ENCODE results near the gene TSPYL1. TPM values are rescaled to one million over a fixed set of nuclear protein-coding genes. Genes with fewer than 3 reads are reported as not detected.
A peak's percentile ranks its signal among the peaks of the same experiment; 100 is the strongest.

TSPYL1 gene
- total RNA-seq, 1 donor from 2014 or later: 54.0 TPM

DNA sequence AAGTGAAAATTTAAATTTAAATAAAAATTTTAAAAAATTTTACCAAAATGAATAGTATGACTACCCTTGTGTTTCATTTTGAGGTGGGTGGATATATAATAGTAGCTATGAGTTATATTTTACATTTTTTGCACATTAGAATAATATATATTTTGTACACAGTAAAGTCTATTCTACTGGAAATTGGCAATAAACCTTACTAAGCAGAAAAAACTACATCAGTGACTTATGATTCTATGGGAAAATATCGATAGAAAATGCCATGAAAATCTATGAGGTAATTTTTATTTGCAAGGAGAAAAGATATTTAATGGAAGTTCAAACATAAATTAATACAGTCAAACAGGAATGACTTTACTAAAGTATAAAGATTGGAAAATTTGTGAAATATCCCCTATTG, 23.0 kb downstream of the TSPYL1 start:
- ATAC-seq: no peak

DNA sequence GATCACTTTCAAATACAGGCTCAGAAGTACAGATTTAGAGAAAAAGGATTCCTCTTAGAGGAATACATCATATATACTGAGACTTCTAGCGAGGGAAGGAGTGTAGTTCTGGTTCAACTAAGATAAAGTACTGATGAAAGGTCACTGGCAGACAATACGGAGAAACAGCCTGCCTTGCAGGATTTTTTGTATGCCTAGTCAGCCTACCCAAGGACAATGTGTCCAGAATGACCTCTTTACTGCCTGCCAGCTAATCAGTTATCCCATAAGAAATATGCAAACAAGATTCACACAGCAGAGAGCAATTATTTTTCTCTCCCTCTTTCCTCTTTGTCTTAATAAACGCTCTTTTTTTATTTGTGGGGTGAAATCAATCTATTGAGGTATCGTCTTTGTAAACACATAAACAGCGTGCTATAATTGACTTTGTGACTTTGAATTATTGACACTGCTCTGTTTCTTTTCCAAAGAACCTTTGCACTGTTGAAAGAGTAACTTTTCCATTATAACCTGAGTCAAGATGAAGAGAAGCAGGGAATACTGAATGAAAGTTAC, 24.4 kb downstream of the TSPYL1 start:
- ATAC-seq: peak; percentile 26

DNA sequence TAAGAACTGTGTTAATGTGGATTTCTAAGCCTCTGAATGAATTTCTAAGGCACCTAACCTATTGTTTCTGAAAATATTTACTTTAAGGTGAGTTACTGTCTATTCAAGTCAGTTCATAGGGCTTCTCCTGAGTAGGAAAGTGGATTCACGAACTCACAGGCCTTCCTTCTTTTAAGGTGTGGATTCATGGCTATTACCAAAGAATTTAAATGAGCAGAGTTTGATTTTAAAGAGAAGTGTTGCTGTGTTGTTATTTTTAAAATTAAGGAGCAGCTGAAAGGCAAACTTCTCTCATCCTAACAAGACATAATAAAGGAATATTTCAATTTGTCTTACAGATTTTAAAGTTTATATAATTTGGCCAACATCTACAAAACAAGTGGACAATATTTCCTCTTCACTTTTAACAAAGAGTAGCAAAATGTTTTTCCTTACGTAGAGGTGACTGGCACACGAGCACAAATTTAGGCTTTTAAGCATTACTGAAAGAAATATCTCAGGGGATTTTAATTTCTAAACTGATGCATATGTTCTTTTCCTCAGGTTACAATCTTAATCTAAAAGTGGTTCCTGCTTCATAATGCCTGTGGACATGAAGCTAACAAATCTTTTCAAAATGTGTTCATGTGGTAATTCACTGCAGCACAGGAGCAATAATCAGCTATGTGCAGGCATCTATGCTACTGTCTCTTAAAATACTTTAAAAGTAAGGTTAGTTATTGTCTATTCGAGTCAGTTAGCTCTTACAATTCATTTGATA, 25.3 kb downstream of the TSPYL1 start:
- no peak for ATAC-seq

DNA sequence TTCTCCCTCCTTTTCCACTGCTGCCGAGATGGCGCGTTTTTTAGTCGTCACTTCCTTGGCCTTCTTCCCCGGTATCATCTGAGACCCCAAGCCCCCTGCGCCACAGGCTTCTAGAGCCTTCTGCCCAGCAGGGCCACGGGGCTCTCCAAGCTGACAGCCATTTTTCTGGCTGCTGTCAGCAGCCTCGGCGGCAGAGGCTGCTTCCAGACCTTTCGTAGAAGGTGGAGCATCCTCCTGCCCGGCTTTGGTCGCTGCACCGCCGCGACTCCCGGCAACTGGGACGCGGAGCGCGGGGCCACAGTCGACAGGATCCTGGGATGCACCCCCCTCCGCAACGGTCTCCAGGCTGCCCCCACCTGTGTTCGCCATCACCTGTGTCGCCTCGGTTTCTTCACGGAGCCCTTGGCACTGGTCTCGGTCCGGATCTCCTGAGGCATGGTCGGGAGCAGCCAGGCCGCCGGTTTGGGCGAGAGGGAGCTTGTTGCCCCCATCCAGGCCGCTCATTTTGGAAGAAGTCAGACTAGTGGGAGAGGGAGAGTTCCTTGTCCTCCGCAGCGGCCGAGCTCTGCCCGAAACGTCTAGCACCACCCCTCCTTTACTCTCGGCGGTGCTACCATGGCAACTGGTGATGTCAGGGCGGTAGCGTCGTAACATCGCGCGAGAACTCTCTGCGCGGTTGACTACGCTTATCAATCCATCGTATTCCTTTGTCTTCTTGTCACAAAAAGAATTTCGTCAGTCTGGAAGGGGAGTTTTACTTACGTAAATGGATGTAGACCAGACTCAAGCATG, 26.0 kb downstream of the TSPYL1 start, which contains the start of gene TSPYL4:
Gene TSPYL4, minus strand, starts transcription at position 571 of the 792 bp plus-strand sequence. Its CDS starts 67 bp downstream, at position 504.
- ATAC-seq: peak; percentile 99

GRCh38 chr6:116253188-116253504, 26.6 kb downstream of the TSPYL1 start:
- ATAC-seq: no peak

- no peak for ATAC-seq
Measured at GRCh38 chr6:116251568-116252384, 28.0 kb downstream of the TSPYL1 start.

DNA sequence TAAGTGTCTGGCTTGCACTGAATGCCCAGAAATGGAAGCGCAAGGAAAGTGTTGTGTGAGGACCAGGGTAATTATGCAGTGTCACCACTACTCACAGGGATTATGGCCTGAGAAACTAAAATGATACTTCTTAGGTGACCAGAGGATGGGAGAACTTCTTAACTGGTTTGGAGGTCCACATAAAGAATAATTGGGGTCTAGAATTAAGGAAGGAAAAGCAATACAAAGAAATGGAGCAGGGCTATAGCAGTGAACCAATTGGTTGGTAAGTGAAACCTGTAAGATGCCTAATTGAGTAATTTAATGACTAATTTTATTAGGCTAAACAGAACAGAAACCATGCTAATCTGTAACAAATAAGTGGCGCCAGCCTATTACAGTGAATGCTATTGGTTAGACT, 31.2 kb downstream of the TSPYL1 start:
- no peak for ATAC-seq

DNA sequence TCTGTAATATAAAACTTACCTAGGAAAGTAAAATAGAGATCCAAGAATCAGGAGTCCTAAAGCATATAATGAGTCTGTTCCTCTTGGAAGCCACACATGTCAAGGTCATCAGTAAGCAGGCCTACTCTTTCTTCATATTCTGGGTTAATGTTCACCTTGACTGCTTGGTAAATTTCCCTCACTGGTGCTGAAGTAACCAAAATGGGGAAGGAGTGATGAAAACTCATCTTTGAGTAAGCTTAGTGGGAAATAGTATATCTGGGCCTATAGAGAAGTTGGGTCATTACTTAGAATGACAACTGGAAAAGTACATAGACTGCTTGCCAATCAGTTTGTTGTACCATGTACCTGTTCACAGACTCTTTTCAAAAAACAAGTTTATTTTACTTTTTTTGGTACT, 32.4 kb downstream of the TSPYL1 start:
- no peak for ATAC-seq

DNA sequence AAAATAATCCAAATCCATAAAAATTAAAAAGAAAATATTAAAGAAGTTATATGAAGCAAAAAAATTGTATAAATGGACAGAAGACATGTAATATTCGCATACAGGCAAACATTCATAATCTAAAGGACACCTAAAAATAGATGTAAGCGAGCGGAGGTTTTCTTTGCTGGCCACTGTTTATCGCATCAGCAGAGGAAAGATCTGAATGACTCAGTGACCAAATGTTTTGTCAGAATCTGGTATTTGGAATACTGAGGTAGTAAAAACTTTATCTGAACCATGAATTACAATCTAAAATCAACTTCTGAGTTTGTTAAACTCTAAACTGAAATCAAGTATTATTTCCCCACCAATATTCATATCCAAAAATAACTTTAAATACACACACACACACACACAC, 33.6 kb downstream of the TSPYL1 start:
- no peak for ATAC-seq

GRCh38 chr6:116244284-116244683, 35.4 kb downstream of the TSPYL1 start:
- ATAC-seq: peak; percentile 71

DNA sequence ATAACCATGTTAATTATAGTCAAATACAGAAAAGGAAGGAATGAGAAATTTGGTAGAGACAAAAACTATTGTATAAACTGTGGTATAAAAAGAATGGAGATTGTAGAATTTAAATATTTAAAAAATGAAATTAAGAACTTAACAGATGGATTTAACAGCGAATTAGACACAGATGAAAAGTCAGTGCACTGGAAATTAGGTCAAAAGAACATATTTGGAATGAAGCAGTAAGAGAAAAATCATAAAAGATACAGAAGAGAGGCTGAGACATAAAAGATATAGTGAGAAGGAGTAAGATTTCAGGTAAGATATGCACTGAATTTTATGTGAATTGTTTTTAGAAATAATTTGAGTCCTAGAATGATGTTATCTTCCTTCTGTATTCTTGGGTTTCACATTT, 39.9 kb downstream of the TSPYL1 start:
- ATAC-seq: no peak

DNA sequence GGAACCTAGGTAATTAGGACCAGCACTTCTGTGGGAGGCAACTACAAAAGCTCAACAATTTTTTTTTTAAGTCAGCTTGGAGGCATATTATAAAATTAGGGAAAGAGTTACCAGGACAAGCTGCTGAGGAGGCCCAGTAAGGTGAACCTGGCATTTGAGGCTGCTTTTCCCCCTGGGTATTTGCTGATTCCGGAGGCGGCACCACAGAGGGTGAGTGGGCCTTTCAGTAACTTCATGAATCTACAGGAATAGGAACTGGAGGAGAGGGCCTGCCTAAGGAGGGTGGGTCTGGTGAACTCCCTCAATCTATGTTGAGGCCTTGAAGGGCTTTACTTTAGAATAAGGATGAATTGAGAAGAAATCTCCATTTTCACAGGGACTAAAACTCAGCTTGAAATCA, 40.5 kb downstream of the TSPYL1 start:
- no peak for ATAC-seq

DNA sequence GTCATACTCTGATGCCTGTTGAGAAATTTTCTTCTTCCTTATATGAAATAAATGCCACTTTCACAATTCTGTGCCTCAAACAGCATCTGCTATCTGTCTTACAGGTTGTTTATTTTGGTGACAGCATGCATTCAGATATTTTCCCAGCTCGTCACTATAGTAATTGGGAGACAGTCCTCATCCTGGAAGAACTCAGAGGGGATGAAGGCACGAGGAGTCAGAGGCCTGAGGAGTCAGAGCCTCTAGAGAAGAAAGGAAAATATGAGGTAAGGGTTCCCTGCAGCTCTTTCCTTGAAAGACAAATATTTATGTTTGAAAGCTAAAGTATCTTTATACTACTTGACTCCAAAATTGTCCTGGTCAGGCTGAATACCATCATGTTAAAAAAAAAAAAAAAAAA, 41.6 kb downstream of the TSPYL1 start:
- ATAC-seq: no peak

GRCh38 chr6:116234689-116235088, 45.0 kb downstream of the TSPYL1 start:
- no peak for ATAC-seq

DNA sequence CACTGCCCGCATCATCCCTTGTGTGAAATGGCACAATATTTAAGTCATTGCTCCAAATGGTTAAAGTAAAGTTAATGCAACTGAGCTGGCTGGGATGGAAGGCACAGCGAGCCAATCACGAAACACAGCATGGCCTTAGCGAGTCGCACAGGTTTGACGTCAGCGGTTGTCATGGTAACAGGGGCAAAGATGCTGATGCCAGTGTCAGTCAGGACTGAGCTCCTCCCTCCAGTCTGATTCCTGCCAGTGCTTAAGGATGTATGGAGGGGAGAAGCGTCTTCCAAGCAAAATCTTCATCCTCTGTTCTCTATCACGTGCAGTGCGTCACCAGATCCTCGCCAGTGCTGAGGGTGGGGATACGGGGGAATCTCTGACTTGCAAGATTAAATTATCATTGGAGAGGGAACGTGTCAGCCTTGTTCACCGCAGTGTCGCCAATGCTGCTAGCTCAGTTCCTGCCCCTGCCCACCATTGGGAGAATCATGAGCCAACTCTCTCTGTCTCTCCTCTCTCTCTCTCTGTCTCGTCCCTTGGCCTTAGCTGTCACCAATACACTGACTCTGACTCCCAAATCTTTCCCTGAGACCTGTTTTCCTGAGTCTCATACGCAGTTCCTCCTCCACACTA, 50.3 kb downstream of the TSPYL1 start:
- no peak for ATAC-seq

Other genes starting within 250 kb of the TSPYL1 start
- 7.8 TPM for gene FRK, start 219.0 kb downstream of the TSPYL1 start, total RNA-seq
- gene NT5DC1, start 179.1 kb downstream of the TSPYL1 start, total RNA-seq: 42.4 TPM
- gene COL10A1, start 153.8 kb downstream of the TSPYL1 start, total RNA-seq: not detected
- 6.7 TPM for gene TSPYL4, start 25.9 kb downstream of the TSPYL1 start, total RNA-seq
- gene DSE, start 91.0 kb upstream of the TSPYL1 start, total RNA-seq: 32.7 TPM
- gene CALHM6, start 181.4 kb upstream of the TSPYL1 start, total RNA-seq: 0.20 TPM
- 0.12 TPM for gene CALHM5, start 231.7 kb upstream of the TSPYL1 start, total RNA-seq

Measured in esophagus mucosa (tissue), 1 donor.